Trophoblast cell (in vitro differentiated cells and primary cell): ENCODE results near the gene ADAMTSL2.

Experiments
- DNase-seq, 2 donors: peaks; one replicate each; pipeline ENCODE4 v3.0.0-alpha.2; 2016
- H2AFZ ChIP-seq: 2 replicates; pipeline ENCODE4 v1.6.1; 2013; ENCODE audit warnings: low read length, moderate library complexity, mild to moderate bottlenecking; ENCODE audit not compliant: insufficient read depth, poor library complexity
- H2AK5ac ChIP-seq: 2 replicates; pipeline ENCODE4 v1.6.1; 2013; ENCODE audit warnings: mild to moderate bottlenecking, low read length
- H2BK120ac ChIP-seq: 2 replicates; pipeline ENCODE4 v1.6.1; 2013; ENCODE audit warnings: low read length, mild to moderate bottlenecking, moderate library complexity; ENCODE audit not compliant: insufficient read depth, poor library complexity
- H2BK12ac ChIP-seq: 2 replicates; pipeline ENCODE4 v1.6.1; 2013; ENCODE audit warnings: mild to moderate bottlenecking, low read length, moderate library complexity
- H2BK5ac ChIP-seq: 2 replicates; pipeline ENCODE4 v1.6.1; 2013; ENCODE audit warnings: low read length, low read depth, moderate library complexity, mild to moderate bottlenecking; ENCODE audit not compliant: poor library complexity
- H3K14ac ChIP-seq: 2 replicates; pipeline ENCODE4 v1.6.1; 2013; ENCODE audit warnings: mild to moderate bottlenecking, low read length
- H3K18ac ChIP-seq: 2 replicates; pipeline ENCODE4 v1.6.1; 2013; ENCODE audit warnings: mild to moderate bottlenecking, low read length
- H3K23ac ChIP-seq: 2 replicates; pipeline ENCODE4 v1.6.1; 2013; ENCODE audit warnings: low read length
- H3K27ac ChIP-seq: 2 replicates; pipeline ENCODE4 v1.5.1; 2013; ENCODE audit warnings: low read depth, mild to moderate bottlenecking, inconsistent platforms, low read length, moderate library complexity
- H3K27me3 ChIP-seq: 2 replicates; pipeline ENCODE4 v1.6.1; 2013; ENCODE audit warnings: inconsistent platforms, mild to moderate bottlenecking, low read length, moderate library complexity; ENCODE audit not compliant: insufficient read depth
- H3K36me3 ChIP-seq, 2 experiments: 1 replicate in 1 of 2; 2 replicates in 1 of 2; pipeline ENCODE4 v1.6.1; 2013; ENCODE audit warnings: low read length in 2 of 2, mild to moderate bottlenecking in 2 of 2, moderate library complexity in 1 of 2; ENCODE audit not compliant: insufficient read depth in 2 of 2, control insufficient read depth in 1 of 2
- H3K4ac ChIP-seq: 2 replicates; pipeline ENCODE4 v1.6.1; 2013; ENCODE audit warnings: low read depth, mild to moderate bottlenecking, low read length, moderate library complexity
- H3K4me1 ChIP-seq, 2 experiments: 1 replicate in 1 of 2; 2 replicates in 1 of 2; pipeline ENCODE4 v1.6.1; 2013; ENCODE audit warnings: low read length in 2 of 2, mild to moderate bottlenecking in 2 of 2, moderate library complexity in 1 of 2; ENCODE audit not compliant: insufficient read depth in 2 of 2, control insufficient read depth in 1 of 2
- H3K4me2 ChIP-seq: 2 replicates; pipeline ENCODE4 v1.6.1; 2013; ENCODE audit warnings: inconsistent platforms, mild to moderate bottlenecking, low read length, moderate library complexity
- H3K4me3 ChIP-seq: 2 replicates; pipeline ENCODE4 v1.5.1; 2013; ENCODE audit warnings: mild to moderate bottlenecking, low read depth, low read length, inconsistent platforms
- H3K79me1 ChIP-seq: one replicate; pipeline ENCODE4 v1.6.1; 2013; ENCODE audit warnings: low read length
- H3K79me2 ChIP-seq: 2 replicates; pipeline ENCODE4 v1.6.1; 2013; ENCODE audit warnings: low read length, mild to moderate bottlenecking; ENCODE audit not compliant: control insufficient read depth, insufficient read depth, poor library complexity
- H3K9ac ChIP-seq: 2 replicates; pipeline ENCODE4 v1.6.1; 2013; ENCODE audit warnings: mild to moderate bottlenecking, low read length
- H3K9me3 ChIP-seq: 2 replicates; pipeline ENCODE4 v1.6.1; 2013; ENCODE audit warnings: low read depth, mild to moderate bottlenecking, control low read depth, inconsistent platforms, low read length; ENCODE audit not compliant: insufficient read depth
- H4K12ac ChIP-seq: 2 replicates; pipeline ENCODE4 v1.6.1; 2013; ENCODE audit warnings: low read depth, mild to moderate bottlenecking, low read length, moderate library complexity
- H4K8ac ChIP-seq: 2 replicates; pipeline ENCODE4 v1.6.1; 2013; ENCODE audit warnings: low read depth, mild to moderate bottlenecking, low read length, moderate library complexity
- H4K91ac ChIP-seq: one replicate; pipeline ENCODE4 v1.6.1; 2013; ENCODE audit warnings: low read depth, mild to moderate bottlenecking, low read length, moderate library complexity
- WGBS: extraction: QIAGEN DNeasy Blood & Tissue Kit; methylation state at CpG from one replicate; pipeline ENCODE4 v1.1.7; 2013; ENCODE audit warnings: missing lambda C conversion rate; ENCODE audit not compliant: insufficient read length, insufficient coverage; ENCODE audit errors: extremely low coverage; 5-methylcytosine and 5-hydroxymethylcytosine counted together

ADAMTSL2 gene

DNA sequence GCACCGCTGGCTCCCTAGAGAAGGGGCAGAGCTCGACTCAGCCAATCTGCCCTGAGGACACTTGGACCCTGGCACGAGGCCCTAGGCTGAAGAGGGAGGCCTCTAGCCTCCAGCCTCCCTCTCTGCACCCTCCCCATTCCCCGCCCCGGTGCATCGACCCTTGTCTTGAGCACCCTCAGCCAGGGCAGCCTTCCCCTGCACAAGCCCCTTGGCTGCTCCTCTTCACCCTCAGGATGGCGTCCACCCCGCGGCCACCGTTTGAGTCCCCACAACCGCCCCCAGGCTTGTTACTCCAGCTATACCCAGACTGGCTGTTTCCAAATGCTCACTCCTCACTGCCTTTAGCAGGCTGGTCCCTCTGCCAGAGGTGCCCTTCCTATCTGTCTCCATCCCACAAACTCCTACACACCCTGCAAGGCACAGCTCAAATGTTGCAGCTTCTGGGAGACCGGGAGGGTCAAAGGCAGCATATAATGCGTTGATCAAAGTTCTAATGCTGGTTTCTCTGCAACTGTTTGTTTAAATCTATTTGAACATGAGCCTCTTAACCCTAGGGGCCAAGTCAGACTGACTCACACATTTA is 81.2 kb downstream of the ADAMTSL2 start:
- H3K27me3 ChIP-seq, result no peaks in the 10 kb centered on the region
- no peaks in the 10 kb centered on the region for H3K9me3 ChIP-seq
- no peak overlapping the region for H3K27ac ChIP-seq
- H4K91ac ChIP-seq, result no peak overlapping the region
- no peak overlapping the region for H3K4me3 ChIP-seq
- no peaks in the 10 kb centered on the region for H3K4me1 ChIP-seq
- no peak overlapping the region for H3K23ac ChIP-seq
- no peak overlapping the region for H3K4ac ChIP-seq
- no peak overlapping the region for H4K12ac ChIP-seq
- WGBS, result no CpG with 5 or more reads among the region's 13 CpGs
- no peak overlapping the region for H2AFZ ChIP-seq
- H3K9ac ChIP-seq, result no peak overlapping the region
- no peak overlapping the region for H3K14ac ChIP-seq
- no peak overlapping the region for H2BK5ac ChIP-seq
- H3K79me2 ChIP-seq, result no peaks in the 10 kb centered on the region
- no peaks in the 10 kb centered on the region for H3K36me3 ChIP-seq
- H2BK12ac ChIP-seq, result no peak overlapping the region
- no peak for DNase-seq
- H3K4me2 ChIP-seq, result no peak overlapping the region
- H2AK5ac ChIP-seq, result no peak overlapping the region
- H4K8ac ChIP-seq, result no peak overlapping the region
- no peaks in the 10 kb centered on the region for H3K79me1 ChIP-seq
- no peak overlapping the region for H3K18ac ChIP-seq
- no peak overlapping the region for H2BK120ac ChIP-seq

DNA sequence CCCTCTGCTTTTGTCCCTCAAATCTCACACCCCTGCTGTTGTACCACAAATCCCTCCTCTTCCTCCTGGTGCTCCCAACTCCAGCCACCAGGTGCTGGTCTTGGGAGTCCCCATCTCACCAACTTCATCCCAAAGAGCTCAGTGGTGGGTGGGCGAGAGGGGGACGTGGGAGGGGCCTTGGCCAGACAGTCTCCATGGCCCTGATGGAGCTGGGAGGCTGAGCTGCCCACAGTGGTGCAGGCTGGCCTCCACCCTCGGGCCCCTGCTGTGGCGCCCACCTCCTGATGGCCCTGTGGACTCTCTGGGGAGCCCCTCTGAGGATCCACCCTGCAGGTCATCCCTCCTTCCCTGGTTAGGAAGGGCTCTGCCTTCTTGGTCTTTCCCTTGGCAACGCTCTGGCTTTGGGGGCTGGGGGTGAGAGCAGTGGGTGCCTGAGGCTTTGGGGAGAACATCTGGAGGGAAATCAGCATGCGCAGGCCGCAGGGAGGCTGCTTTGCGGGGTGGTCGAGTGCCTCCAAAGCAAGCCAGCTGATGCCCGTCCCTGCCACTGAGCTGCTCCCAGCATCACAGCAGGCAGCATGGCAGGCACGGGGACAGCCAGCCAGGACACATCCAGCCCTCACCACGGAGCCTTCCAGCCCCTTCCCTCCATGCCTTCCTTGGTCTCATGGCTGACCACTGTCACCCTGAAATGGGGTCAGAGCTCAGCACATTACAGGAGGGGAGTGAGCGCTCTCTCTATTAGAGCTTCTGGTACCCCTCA is 82.3 kb downstream of the ADAMTSL2 start:
- Histone ChIP-seq H3K9me3 (no peaks in the 10 kb centered on the region), H3K18ac (no peak overlapping the region), H3K79me1 (no peaks in the 10 kb centered on the region), H3K4ac (no peak overlapping the region), H3K9ac (no peak overlapping the region), H3K79me2 (no peaks in the 10 kb centered on the region), H2BK120ac (no peak overlapping the region), H4K8ac (no peak overlapping the region), H3K4me3 (no peak overlapping the region), H2BK12ac (no peak overlapping the region), H3K4me1 (no peaks in the 10 kb centered on the region), H4K91ac (no peak overlapping the region), H2AFZ (no peak overlapping the region), H2BK5ac (no peak overlapping the region), H3K4me2 (no peak overlapping the region), H2AK5ac (no peak overlapping the region), H3K27me3 (no peaks in the 10 kb centered on the region), H3K14ac (no peak overlapping the region), H3K23ac (no peak overlapping the region), H3K36me3 (no peaks in the 10 kb centered on the region), H3K27ac (no peak overlapping the region), H4K12ac (no peak overlapping the region)
- WGBS, result no CpG with 5 or more reads among the region's 13 CpGs
- DNase-seq, result no peak

DNA sequence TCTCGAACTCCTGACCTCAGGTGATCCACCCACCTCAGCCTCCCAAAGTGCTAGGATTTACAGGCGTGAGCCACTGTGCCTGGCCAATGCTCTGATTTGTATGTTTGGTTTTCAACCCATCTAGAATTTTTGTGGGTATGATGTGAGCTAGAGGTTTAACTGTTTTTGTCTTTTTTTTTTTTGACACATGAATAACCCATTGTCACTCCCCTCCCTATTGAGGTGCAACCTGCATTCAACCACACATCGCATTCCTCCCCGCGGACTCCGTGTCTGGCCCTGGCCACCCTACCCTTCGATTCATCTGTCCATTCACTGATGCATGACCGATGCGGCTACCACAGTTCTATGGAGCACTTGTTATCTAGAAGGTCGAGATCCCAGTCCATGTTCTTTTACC is 84.2 kb downstream of the ADAMTSL2 start:
- Histone ChIP-seq H3K23ac (no peak overlapping the region), H3K27ac (no peak overlapping the region), H2AK5ac (no peak overlapping the region), H3K79me1 (no peaks in the 10 kb centered on the region), H3K9me3 (no peaks in the 10 kb centered on the region), H3K36me3 (no peaks in the 10 kb centered on the region), H3K4me1 (no peaks in the 10 kb centered on the region), H4K12ac (no peak overlapping the region), H3K14ac (no peak overlapping the region), H3K9ac (no peak overlapping the region), H2AFZ (no peak overlapping the region), H2BK120ac (no peak overlapping the region), H2BK12ac (no peak overlapping the region), H3K4me3 (no peak overlapping the region), H4K91ac (no peak overlapping the region), H3K4ac (no peak overlapping the region), H2BK5ac (no peak overlapping the region), H3K27me3 (no peaks in the 10 kb centered on the region), H4K8ac (no peak overlapping the region), H3K4me2 (no peak overlapping the region), H3K79me2 (no peaks in the 10 kb centered on the region), H3K18ac (no peak overlapping the region)
- DNase-seq, result no peak
- no CpG with 5 or more reads among the region's 10 CpGs for WGBS

DNA sequence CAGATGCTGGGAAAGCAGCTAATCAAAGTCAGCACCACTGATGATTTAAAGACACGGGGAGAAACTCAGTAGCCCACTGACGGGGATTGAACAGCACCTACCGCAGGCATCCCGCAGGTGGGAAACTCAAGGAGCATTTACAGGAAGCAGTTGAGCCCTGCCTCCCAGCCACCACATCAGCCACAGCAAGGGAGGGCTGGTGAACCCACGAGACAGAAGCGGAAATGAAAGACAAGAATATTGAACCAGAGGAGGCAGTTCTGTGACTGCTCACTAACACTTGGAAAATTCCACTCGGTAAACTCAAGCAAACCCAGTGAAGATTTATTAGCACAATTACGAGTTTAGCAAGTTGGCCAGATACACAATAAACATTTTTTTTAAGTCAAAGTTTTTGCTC is 85.3 kb downstream of the ADAMTSL2 start:
- H3K4ac ChIP-seq, result no peak overlapping the region
- H3K23ac ChIP-seq, result no peak overlapping the region
- H3K18ac ChIP-seq, result no peak overlapping the region
- no peaks in the 10 kb centered on the region for H3K79me1 ChIP-seq
- H3K9ac ChIP-seq, result no peak overlapping the region
- no peak overlapping the region for H4K12ac ChIP-seq
- no peaks in the 10 kb centered on the region for H3K9me3 ChIP-seq
- no peak overlapping the region for H2BK5ac ChIP-seq
- no peak overlapping the region for H4K8ac ChIP-seq
- H3K4me3 ChIP-seq, result no peak overlapping the region
- no peak overlapping the region for H2AK5ac ChIP-seq
- no peak overlapping the region for H3K14ac ChIP-seq
- H3K4me2 ChIP-seq, result no peak overlapping the region
- H3K36me3 ChIP-seq, result no peaks in the 10 kb centered on the region
- no peak for DNase-seq
- H3K79me2 ChIP-seq, result no peaks in the 10 kb centered on the region
- no peak overlapping the region for H2AFZ ChIP-seq
- H4K91ac ChIP-seq, result no peak overlapping the region
- H2BK120ac ChIP-seq, result no peak overlapping the region
- whole genome bisulfite sequencing, result no CpG with 5 or more reads among the region's 8 CpGs
- no peak overlapping the region for H2BK12ac ChIP-seq
- no peaks in the 10 kb centered on the region for H3K27me3 ChIP-seq
- H3K27ac ChIP-seq, result no peak overlapping the region
- no peaks in the 10 kb centered on the region for H3K4me1 ChIP-seq
